GM13977 (cell line): ENCODE results near the gene NUDT19.
"Not testable (repeated sequence)": the region's sequence is repeated elsewhere in the genome, so short reads cannot be mapped to it uniquely, and the experiment has no call there.

Experiments
- DNase-seq: peaks from one replicate; pipeline ENCODE4 v3.0.0; 2012; ENCODE audit warnings: low spot score
- CTCF ChIP-seq: IDR thresholded peaks from 2 replicates; pipeline ENCODE4 v1.5.1; 2012; ENCODE audit warnings: mild to moderate bottlenecking, control low read depth; ENCODE audit not compliant: insufficient read depth; ENCODE audit errors: extremely low read depth, missing control alignments
- in situ Hi-C: fragments of 300-500 bp; cut with MboI; formaldehyde crosslinking; loops from one replicate; pipeline ENCODE4 v1.12.0; 2022; ENCODE audit warnings: low sequenced_read_pairs, low pct_unique_long_range_greater_than_20kb, mixed read lengths, inconsistent platforms; ENCODE audit not compliant: unreplicated experiment

The NUDT19 gene

GRCh38 chr19:32692727-32693061, 1.1 kb downstream of the NUDT19 start:
- DNase-seq: no peak
- in situ Hi-C loops: no loop called here

GRCh38 chr19:32693151-32694108, 1.8 kb downstream of the NUDT19 start:
- DNase-seq, in situ Hi-C loops: not testable (repeated sequence)

More at GRCh38 chr19:32692727-32693061, 1.1 kb downstream of the NUDT19 start:
- no peak for TF ChIP-seq CTCF

GRCh38 chr19:32694316-32694715, 2.7 kb downstream of the NUDT19 start:
- DNase-seq, in situ Hi-C loops: not testable (repeated sequence)

- DNase-seq, in situ Hi-C loops: not testable (repeated sequence)
Observed at GRCh38 chr19:32694851-32695250, 3.2 kb downstream of the NUDT19 start.

- in situ Hi-C loops, DNase-seq: not testable (repeated sequence)
Observed at GRCh38 chr19:32695506-32695905, 3.9 kb downstream of the NUDT19 start.

- in situ Hi-C loops, DNase-seq: not testable (repeated sequence)
Observed at GRCh38 chr19:32696771-32697170, 5.2 kb downstream of the NUDT19 start.

- in situ Hi-C loops, DNase-seq: not testable (repeated sequence)
Observed at GRCh38 chr19:32700129-32700528, 8.5 kb downstream of the NUDT19 start.

- in situ Hi-C loops: no loop called here
- no peak for DNase-seq
- no peak for TF ChIP-seq CTCF
Observed at GRCh38 chr19:32702010-32702409, 10.4 kb downstream of the NUDT19 start.

GRCh38 chr19:32704006-32704405, 12.4 kb downstream of the NUDT19 start:
- in situ Hi-C loops: not testable (repeated sequence)

GRCh38 chr19:32708457-32708856, 16.8 kb downstream of the NUDT19 start:
- no peak for DNase-seq
- in situ Hi-C loops: no loop called here
- TF ChIP-seq CTCF: no peak

More at GRCh38 chr19:32704006-32704405, 12.4 kb downstream of the NUDT19 start:
- not testable (repeated sequence) for DNase-seq
